GM20431 (cell line): ENCODE measurements around the gene ZSWIM9.

Experiments
- in situ Hi-C: fragments of 300-500 bp; cut with MseI, MboI; formaldehyde crosslinking; loops from one replicate; pipeline ENCODE4 v1.15.0; 2020; ENCODE audit warnings: low sequenced_read_pairs; ENCODE audit not compliant: unreplicated experiment

The ZSWIM9 gene

DNA sequence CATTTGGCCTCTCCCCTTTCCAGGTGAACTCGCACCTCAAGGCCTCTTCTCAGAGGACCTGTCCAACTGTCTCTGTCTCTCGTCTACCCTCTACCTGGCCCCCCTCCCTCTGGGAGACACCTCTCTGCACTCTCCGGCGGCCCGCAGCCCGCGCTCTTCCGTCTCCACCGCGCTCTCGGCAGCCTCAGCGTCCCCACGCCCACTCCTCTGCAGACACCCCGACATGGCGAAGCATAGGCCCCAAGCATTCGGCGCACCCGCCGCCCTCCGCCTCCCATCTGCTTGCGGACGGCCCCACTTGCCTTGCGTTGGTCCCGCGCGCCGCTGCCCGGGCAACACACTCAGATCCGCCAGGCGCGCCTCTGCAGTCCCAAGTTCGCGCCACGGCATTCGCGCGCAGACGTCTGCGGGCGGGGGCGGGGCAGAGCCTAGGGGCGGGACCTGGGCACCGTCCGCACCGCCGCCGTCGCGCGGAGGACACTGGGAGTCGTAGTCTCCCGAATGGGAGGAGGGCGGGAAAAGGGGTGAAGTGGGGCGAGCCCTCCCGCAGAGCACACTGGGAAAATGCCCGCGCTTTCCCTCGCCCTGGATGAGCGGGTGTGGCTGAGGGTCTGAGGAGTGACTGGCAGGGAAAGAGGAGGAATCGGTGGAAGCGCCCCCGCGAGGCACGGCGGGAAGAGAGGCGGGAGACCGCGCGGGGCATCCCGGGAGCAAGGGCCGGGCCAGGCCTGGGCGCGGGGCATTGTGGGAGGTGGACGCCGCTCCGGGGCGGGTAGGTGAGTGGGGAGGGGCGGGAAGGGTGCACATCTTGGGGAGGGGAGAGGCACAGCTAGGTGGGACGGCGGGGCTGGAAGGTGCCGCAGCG is at the start of gene ZSWIM9, which contains the start of gene LIG1:
TSS of gene ZSWIM9 (plus strand) at position 742 of the 865 bp plus-strand sequence. CDS start 1,123 bp downstream, outside the sequence.
TSS of gene LIG1 (minus strand) at position 406 of the 865 bp plus-strand sequence. CDS start 4,778 bp downstream, outside the sequence.
- in situ Hi-C loops: loop anchor here (25.0 kb wide), 1 partner anchor 208 kb away; no protein-coding TSS in a partner anchor

DNA sequence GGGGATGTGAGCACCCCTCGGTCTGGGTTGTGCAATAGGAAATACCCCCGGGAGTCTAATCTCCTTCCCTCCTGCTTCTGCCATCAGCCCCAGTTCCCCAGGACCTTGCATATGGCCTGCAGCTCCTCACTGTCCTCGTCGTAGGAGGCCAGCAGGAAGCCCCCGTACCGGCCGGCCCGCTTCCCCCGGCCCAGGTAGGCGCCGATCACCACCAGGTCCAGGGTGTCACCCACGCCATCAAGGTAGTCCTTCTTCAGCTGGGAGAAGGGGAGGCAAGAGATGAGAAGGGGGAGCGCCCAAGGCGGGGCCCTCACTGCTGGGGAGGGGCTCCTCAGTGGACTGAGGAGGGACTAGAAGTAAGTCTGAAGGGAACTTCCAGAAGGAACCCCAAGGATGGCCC is 49.4 kb upstream of the ZSWIM9 start:
- in situ Hi-C loops: no loop called here

DNA sequence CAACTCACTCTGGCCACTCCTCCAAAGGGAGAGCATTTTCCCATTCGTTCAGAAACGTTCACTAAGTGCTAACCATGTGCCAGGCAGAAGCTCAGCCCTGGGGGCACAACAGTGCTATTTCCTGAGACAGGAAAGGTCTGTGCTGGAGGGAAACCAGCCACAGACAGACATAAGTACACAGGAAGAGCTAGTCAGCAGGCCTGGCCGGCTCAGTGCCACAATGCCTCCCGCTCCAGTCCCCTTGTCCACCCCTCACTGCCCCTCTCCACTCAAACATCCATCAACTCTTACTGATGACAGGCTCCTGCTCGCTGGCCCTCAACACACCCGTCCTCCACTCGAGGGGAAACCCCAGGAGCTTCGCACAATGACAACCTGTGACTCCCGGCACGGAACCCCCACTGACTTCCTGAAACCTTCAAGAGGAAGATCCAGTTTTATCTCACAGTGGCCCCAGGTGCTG is 48.5 kb upstream of the ZSWIM9 start:
- in situ Hi-C loops: no loop called here

DNA sequence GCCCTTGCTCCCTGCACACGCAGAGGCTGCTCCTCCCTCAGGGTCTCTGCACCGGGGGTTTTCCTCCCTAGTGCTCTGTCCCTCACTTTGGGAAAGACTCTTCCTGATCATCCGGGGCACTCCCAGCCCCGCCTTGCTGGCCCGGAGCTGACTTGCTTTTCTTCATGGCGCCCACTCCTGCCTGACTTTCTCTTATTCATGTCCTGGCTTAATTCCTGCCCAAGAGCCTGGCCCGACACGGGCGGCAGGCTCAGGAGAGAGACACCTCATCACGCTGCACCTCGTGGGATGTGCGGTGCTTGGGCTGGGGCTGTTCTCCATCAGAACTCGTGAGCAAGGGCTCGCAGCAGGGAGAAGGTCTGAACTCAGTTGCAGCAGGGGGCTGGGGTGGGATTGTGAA is 48.1 kb upstream of the ZSWIM9 start:
- in situ Hi-C loops: no loop called here

DNA sequence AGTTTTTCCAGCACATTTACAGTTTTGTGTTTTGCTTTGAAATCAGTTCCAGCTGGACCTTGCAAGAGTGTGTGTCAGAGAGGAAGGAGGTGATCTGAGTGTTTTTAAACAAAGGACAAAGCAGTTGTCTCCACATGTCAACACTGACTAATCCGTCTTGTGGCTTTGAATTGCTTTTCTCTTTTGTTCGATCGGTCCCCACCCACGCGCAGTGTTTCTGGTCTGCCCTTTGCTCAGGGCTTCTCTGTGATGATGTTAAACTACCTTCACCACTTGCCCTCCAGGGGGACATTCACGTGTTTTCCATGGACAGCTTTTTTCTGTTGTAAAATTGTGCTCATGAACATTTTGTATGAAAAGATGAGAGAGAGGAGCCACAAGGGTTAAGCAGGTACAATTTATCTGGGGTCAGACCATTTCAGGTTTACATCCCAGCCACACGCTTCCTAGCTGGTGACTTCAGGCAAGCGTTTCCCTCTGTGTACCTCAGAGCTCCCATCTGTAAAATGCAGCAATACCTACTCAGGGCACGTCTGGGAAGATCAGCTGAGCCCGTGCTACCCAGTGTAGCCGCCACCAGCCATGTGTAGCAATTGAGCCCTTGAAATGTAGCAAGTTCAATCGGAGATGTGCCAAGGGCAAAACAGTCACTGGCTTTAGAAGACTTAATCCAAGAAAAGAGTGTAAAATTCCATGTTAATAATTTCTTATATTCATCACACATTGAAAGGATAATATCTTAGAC is 46.4 kb upstream of the ZSWIM9 start:
- in situ Hi-C loops: no loop called here

DNA sequence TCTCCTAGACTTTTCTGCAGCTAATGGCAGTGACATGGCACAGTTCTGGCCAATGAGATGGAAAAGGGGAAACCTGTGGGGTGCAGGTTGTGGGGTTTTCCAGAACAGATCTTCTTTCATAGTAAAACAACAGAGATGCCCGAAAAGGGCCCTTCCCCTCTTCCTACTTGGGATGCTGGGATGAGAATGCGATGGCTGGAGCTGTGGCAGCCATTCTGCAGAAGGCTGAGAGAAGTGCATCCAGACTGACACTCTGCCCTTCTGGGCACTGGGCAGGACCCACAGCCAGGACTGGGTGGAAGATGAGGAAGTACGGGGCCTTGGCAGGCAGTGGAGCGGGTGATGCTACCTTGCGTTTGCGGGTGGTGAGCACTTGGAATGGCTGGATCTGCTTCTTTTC is 42.9 kb upstream of the ZSWIM9 start:
- in situ Hi-C loops: no loop called here

DNA sequence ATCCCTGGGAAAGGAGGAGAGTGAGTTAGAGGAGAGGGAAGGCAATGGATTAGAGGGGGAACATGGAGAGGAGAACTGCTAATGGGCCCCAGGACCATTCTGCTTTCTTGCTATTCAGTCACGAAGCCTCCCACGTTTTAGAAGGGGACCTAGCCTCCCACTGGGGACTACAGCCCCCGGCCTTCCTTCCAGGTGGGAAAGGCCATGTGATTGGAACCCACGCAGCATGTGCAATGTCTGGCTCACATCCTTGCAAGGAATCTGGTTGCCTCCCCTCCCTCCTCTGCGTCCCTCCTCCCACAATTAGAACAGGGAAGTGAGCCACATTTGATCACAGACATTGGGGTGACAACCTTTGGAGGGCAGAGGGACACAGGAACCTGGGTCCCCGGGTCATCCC is 37.4 kb upstream of the ZSWIM9 start:
- in situ Hi-C loops: no loop called here

DNA sequence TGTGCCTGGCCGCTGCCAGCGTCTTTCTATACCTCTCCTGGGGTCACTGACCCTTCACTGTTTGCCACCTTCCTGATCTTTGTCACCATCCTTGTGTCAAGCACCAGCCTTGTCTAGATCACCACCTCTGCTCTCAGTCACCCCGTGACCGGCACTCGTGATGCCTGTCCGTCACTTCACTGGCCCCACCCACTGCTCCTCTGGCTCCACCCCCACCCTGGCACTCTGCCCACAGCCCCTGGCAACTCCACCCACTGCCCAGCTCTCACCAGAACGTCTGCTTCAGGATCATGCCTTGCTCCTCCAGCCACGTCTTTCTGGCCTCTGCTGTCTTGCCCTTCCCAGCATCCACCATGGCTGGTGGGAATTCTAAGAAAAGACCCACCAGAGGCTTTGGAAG is 35.1 kb upstream of the ZSWIM9 start:
- in situ Hi-C loops: no loop called here

DNA sequence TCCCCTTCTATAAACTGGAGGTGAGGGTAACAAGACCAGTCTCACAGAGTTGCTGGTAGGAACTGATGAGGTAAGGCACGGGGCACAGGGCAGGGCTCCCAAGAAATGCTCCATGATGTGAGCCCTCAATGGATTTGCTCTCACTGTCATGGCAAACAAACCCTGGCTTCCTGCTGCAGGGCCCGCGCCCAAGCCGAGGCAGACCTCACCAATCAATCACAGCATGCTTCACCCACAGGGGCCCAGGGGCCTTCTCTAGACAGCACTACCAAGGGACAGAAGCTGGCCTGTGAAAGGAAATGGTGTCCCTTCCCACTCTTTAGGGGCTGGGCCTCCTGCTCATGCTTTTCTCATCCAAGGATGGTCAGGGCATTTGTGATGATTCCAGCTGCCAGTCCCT is 33.9 kb upstream of the ZSWIM9 start:
- in situ Hi-C loops: no loop called here

DNA sequence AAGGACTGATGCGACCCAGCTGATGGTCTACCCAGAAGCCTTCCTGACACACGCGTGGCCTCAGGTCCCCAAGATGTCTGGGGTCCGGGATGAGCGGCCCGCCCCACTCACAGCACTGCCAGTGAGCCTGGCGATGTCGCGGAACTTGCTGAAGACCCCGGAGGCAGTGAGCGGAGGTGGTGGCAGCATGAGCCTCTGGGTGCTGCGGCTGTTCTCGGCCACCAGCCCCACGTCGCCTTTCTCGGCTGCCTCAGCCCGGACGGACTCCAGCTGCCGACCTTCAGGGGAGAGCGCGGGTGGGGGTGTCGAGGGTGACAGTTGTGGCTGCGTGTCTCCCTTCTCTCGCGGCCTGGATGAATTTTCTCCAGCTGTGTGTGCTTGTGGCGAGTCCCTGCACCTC is 33.1 kb upstream of the ZSWIM9 start:
- in situ Hi-C loops: no loop called here

DNA sequence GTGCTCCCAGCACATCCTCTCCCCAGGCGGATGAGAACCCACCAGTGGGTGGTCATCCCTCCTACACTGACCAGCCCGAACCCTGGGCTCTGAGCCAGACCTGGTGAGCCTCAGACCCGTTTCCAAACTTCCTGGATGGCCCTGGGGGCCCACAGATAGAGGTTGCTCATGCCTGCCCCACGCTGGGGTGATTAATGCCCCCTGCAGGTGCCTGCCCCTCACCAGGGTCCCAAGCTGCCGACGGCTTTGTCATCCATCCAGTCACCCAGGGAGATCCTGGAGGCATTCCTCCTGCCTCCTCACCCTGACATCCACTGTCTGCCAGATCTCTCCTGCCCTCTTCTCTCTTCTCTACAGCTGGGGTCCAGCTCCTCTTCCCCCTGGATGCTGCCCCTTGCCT is 31.4 kb upstream of the ZSWIM9 start:
- in situ Hi-C loops: no loop called here

DNA sequence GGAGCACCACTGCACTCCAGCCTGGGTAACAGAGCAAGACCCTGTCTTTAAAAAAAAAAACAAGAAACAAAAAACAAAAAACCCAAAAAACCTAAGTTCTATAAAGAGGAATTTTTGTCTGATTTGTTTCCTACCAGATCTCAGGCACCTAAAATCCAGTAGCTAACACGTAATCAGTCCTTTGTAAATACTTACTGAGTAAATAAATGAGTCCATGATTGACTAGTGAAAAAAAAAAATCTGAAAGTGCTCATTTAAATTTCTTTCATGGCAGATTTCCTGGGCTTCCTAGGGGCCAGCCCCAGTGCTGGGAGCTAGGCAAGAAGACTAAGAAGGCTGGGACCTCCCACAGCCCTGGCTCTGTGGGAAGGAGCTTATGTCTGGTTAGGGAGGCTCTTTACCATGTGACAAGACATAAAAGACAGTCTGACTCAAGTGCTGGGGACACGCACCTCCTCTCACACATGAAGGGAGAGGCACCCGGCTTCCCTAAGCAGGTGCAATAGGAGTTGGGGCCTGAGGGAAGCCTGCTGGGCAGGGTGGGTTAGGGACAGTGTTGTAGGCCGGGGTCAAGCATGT is 22.8 kb upstream of the ZSWIM9 start:
- in situ Hi-C loops: no loop called here

DNA sequence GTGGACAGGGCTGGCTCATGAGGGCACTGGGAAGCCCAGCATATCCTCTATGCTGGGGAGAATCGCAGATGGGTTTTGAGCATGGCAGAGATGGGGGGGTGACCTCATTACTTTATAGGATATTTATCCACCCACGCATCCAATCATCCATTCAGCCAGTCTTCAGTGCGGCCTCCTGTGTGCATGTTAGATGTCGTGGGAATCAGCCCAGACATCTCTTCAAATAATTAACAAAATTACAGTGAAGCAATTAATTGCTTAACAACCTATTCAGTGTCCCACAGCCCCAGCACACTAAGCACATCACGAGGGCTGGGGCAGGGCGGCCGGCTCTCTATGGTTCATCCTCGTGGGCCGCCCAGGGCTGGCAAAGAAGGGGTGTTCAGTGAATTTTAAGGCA is 21.9 kb upstream of the ZSWIM9 start:
- in situ Hi-C loops: no loop called here

DNA sequence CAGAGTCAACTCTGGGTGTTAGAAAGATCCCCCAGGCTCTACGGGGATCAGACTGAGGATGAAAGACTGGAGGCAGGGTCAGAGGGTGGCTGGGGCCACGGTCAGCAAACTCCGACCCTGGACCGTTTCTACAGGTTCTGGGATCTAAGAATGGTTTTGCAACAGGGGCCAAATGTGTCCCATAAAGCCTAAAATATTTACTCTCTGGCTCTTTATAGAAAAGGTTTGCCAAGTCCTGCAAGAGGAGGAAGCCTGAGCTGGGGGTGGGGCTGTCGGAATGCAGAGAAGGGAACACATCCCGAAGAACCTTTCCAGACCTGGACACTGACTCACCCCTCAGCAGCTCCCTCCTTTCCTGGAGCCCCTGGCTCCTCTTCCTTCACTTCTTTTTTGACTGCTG is 21.1 kb upstream of the ZSWIM9 start:
- in situ Hi-C loops: no loop called here

DNA sequence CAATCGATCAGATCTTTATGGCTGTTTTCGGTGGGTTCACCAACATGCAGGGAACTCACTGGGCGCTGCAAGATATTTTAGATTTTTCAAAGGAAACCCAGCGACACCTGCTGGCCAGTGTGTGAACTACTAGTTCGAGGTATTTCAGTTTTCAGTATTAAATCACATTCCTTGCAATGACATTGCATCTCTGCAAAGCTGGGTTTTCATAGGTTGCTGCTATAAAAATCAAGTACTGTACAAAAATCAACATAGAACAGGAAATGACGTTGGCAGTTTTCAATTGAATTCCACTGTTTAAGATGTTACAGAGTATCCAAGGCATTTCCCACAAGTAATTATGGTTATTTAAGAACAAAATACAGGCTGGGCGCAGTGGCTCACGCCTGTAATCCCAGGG is 17.9 kb upstream of the ZSWIM9 start:
- in situ Hi-C loops: loop anchor here (25.0 kb wide), 1 partner anchor 190 kb away; no protein-coding TSS in a partner anchor

DNA sequence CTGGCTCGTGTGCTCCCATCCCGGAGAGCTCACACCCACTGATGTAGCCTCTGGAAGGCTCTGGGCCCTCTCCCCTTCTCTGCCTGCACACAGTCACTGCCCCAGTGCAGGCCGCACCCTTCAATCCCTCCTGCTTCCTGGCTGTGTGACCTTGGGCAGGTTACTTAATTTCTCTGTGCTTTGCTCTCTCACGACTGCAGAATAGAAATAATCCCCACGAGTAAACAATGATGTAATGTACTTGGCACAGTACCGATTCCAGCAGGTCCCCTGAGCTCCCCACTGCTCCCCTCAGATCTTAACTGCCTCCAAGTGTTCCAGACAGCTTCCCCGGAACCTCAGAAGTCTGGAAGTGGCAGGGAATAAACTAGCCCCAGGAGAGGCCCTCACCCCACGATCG is 16.5 kb upstream of the ZSWIM9 start:
- in situ Hi-C loops: loop anchor here (25.0 kb wide), 1 partner anchor 192 kb away; no protein-coding TSS in a partner anchor

DNA sequence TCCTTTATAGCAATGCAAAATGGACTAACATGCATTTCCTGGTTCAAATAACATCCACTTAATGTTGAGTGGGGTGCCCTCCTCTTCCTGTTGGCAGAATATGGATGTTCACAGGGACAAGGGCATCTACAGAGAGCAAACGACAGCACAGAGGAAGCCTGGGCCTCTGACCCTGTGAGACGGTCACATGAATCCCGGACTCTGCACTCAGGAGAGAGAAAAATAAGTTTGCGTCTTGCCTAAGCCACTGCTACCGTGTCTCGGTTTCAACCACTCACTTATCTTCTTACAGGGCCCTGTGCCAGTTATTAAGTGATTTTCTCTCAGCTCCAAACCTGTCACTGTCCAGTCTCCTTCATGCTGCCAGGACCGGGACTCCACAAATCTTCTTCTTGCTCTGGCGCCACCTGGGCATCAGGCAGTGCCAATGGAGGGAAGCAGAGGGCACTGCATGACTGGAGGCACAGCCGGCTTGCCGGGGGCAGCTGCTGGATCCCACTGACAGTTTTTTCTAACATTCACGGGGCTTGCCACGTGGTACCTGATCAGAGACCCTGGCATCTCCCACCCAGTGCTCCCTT is 12.2 kb upstream of the ZSWIM9 start:
- in situ Hi-C loops: loop anchor here (25.0 kb wide), 1 partner anchor 196 kb away; no protein-coding TSS in a partner anchor

DNA sequence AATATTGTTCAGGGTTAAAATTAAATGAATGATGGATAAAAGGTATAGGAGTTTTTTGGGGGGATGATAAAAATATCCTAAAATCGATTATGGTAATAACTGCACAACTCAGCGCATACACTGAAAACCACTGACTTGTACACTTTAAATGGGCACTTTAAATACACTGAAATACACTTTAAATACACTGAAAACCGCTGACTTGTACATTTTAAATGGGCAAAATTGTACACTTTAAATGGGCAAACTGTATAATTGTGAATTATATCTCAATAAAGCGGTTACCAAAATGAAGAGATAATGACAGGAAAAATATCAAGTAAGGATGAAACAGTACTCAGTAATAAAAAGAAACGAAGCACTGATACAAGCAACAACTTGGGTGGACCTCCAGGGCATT is 1.8 kb upstream of the ZSWIM9 start:
- in situ Hi-C loops: loop anchor here (25.0 kb wide), 1 partner anchor 206 kb away; no protein-coding TSS in a partner anchor

DNA sequence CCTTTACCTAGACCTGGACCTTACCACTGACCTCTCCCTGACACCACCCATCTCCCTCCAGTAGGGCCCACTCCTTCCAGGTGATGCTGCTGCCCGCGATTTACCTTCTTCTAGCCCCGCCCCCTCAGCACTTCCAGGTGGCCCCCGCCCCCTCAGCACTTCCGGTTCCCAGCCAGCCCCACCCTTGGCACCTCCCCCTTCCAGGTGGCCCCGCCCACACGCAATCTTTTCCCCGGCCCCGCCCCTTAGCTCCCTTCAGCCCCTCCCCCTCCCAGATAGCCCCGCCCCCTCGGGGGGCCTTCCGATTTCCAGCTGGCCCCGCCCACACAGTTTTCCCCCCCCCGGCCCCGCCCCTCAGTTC is 922 bp upstream of the ZSWIM9 start:
- in situ Hi-C loops: loop anchor here (25.0 kb wide), 1 partner anchor 207 kb away; no protein-coding TSS in a partner anchor

DNA sequence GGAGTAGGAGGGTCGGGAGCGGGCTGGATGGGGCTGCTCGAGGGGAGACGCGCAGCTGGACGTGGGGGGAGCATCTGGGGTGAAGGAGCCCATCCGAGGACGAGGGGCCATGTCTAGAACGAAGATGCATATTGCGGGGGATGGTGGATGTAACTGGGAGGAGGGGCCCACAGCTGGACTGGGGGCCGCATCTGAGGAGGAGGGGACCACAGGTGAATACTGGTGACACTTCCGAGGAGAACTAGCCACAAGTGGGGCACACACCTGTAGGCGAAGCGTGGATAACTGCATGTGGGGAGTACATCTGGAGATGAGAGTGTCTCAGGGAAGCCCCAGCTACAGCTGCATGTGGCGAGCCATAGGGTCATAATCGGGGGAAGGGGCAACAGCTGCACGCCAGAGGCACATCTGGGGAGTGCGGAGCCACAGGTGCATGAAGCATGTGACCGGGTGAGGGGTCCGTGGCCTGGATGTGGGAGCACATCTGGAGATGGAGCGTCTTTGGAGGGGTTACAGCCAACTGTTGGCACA is 402 bp downstream of the ZSWIM9 start:
- in situ Hi-C loops: loop anchor here (25.0 kb wide), 1 partner anchor 209 kb away; no protein-coding TSS in a partner anchor
